Breast epithelium (tissue), 4 donors: ENCODE measurements around the gene EPHB2. TPM values are rescaled to one million over a fixed set of nuclear protein-coding genes. Genes with fewer than 3 reads are reported as not detected.

Experiments
- DNase-seq, 2 donors: peaks; one replicate each; pipeline ENCODE4 v3.0.0-alpha.2; 2019; ENCODE audit warnings: low spot score in 2 of 2
- H3K27ac ChIP-seq, 2 donors: fragments of 200-600 bp; sonication (generic) in 1 of 2; one replicate each; pipeline ENCODE4 v1.5.1; 2016 to 2019; ENCODE audit warnings: mild to moderate bottlenecking in 1 of 2
- H3K27me3 ChIP-seq, 2 donors: fragments of 200-600 bp; sonication (generic) in 1 of 2; one replicate each; pipeline versions ENCODE4 v1.5.1 to v1.6.0; 2017 to 2019; ENCODE audit warnings: control low read depth in 1 of 2, mild to moderate bottlenecking in 1 of 2
- H3K36me3 ChIP-seq: fragments of 200-600 bp; one replicate; pipeline ENCODE4 v1.5.1; 2019
- H3K4me1 ChIP-seq, 2 donors: fragments of 200-600 bp; sonication (generic); one replicate each; pipeline ENCODE4 v1.5.1; 2016 to 2019; ENCODE audit warnings: control low read depth in 1 of 2
- H3K4me3 ChIP-seq, 3 donors: fragments of 200-600 bp; sonication (generic); 1 replicate in 2 of 3; 2 replicates in 1 of 3; pipeline ENCODE4 v1.5.1; 2016 to 2019; ENCODE audit warnings: mild to moderate bottlenecking in 3 of 3, moderate library complexity in 2 of 3
- H3K9me3 ChIP-seq, 2 donors: fragments of 200-600 bp; sonication (generic) in 1 of 2; one replicate each; pipeline ENCODE4 v1.5.1; 2016 to 2019; ENCODE audit warnings: control low read depth in 1 of 2
- POLR2A ChIP-seq: fragments of 450-650 bp; IDR thresholded peaks from one replicate; pipeline ENCODE4 v1.6.1; 2016; ENCODE audit warnings: antibody characterized with exemption, mild to moderate bottlenecking, moderate library complexity
- POLR2AphosphoS5 ChIP-seq, 3 donors: sonication (generic); formaldehyde crosslinking; IDR thresholded peaks; one replicate each; pipeline ENCODE4 v1.6.1; 2017; ENCODE audit warnings: antibody characterized with exemption in 3 of 3
- intact Hi-C: fragments of 100-400 bp; cut with DNase I; formaldehyde crosslinking; loops from one replicate; pipeline ENCODE4 v1.15.1; 2023; ENCODE audit warnings: low total_unique reads
- total RNA-seq, 3 donors: library from RNA; depleted of rRNA; stranded (reverse); fragments of >200 nt; gene quantifications; one replicate each; pipeline ENCODE4 v1.1.0, GENCODE V29; 2016
- TF ChIP-seq, protein P1 (sequence below), 3 donors: fragments of 450-650 bp; IDR thresholded peaks; one replicate each; pipeline ENCODE4 v1.5.1; 2016 to 2017; ENCODE audit warnings: antibody characterized with exemption in 3 of 3, mild to moderate bottlenecking in 3 of 3, moderate library complexity in 3 of 3

Gene EPHB2
- total RNA-seq, 3 donors from 2014 or later: 1.3 to 4.6 (median 1.5) TPM

GRCh38 chr1:22803833-22804232, 93.2 kb downstream of the EPHB2 start:
- Histone ChIP-seq H3K4me3 (no peak overlapping the region), H3K9me3 (no peaks in the 10 kb centered on the region), H3K4me1 (no peaks in the 10 kb centered on the region), H3K27ac (no peak overlapping the region), H3K36me3 (no peaks in the 10 kb centered on the region), H3K27me3 (no peaks in the 10 kb centered on the region)
- TF ChIP-seq, protein P1, sequence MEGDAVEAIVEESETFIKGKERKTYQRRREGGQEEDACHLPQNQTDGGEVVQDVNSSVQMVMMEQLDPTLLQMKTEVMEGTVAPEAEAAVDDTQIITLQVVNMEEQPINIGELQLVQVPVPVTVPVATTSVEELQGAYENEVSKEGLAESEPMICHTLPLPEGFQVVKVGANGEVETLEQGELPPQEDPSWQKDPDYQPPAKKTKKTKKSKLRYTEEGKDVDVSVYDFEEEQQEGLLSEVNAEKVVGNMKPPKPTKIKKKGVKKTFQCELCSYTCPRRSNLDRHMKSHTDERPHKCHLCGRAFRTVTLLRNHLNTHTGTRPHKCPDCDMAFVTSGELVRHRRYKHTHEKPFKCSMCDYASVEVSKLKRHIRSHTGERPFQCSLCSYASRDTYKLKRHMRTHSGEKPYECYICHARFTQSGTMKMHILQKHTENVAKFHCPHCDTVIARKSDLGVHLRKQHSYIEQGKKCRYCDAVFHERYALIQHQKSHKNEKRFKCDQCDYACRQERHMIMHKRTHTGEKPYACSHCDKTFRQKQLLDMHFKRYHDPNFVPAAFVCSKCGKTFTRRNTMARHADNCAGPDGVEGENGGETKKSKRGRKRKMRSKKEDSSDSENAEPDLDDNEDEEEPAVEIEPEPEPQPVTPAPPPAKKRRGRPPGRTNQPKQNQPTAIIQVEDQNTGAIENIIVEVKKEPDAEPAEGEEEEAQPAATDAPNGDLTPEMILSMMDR (IDR thresholded peaks at IDR 0.05): no peak
- TF ChIP-seq POLR2AphosphoS5 (IDR thresholded peaks at IDR 0.05) (no peak), POLR2A (no peak)
- intact Hi-C loops: no loop called here
- DNase-seq: no peak

GRCh38 chr1:22804406-22804805, 93.8 kb downstream of the EPHB2 start:
- Histone ChIP-seq H3K4me3 (no peak overlapping the region), H3K4me1 (no peaks in the 10 kb centered on the region), H3K36me3 (no peaks in the 10 kb centered on the region), H3K27me3 (no peaks in the 10 kb centered on the region), H3K27ac (no peak overlapping the region), H3K9me3 (no peaks in the 10 kb centered on the region)
- DNase-seq: no peak
- TF ChIP-seq, protein P1 (IDR thresholded peaks at IDR 0.05): no peak
- TF ChIP-seq POLR2A (no peak), POLR2AphosphoS5 (IDR thresholded peaks at IDR 0.05) (no peak)
- intact Hi-C loops: no loop called here

DNA sequence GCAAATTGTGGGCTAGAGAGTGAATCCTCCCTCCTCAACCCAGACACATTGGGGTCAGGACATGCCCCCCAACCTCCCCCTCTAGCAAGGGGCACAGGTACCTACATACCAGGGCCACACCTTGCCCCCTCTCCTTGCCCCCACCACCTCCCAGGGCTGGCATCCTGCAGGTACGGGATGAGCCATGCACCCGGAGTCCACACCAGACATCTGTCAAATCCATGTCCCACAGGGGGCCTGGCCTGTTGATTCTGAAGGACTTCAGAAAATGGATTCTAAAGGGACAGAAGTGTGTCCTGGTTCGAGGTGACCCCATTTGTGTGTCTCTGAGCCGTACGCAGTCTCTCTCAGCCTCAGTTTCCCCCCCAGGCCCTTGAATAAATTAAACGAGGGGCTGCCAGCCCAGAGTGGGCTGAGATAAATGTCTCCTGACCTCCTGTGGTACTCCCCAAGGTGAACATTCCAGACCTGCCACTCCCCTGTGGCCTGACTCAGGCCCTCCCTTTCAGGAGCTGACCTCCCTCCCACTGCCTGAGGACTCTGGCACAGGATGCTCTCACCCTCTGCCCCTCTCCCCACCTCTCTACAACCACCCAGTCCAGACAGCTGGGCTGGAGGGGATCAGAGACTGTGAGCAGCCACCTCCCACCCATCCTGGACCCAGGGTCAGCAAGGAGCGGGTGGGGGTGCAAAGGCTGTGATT, 94.5 kb downstream of the EPHB2 start:
- H3K27ac ChIP-seq: no peak overlapping the region
- no peaks in the 10 kb centered on the region for H3K9me3 ChIP-seq
- no peak overlapping the region for H3K4me3 ChIP-seq
- TF ChIP-seq, protein P1 (IDR thresholded peaks at IDR 0.05): no peak
- TF ChIP-seq POLR2A (no peak), POLR2AphosphoS5 (IDR thresholded peaks at IDR 0.05) (no peak)
- no peaks in the 10 kb centered on the region for H3K27me3 ChIP-seq
- no peaks in the 10 kb centered on the region for H3K36me3 ChIP-seq
- no peaks in the 10 kb centered on the region for H3K4me1 ChIP-seq
- no peak for DNase-seq
- intact Hi-C loops: no loop called here

- intact Hi-C loops: no loop called here
- no peak overlapping the region for H3K4me3 ChIP-seq
- H3K27ac ChIP-seq: no peak overlapping the region
Observed at GRCh38 chr1:22805672-22806038, 95.0 kb downstream of the EPHB2 start.

DNA sequence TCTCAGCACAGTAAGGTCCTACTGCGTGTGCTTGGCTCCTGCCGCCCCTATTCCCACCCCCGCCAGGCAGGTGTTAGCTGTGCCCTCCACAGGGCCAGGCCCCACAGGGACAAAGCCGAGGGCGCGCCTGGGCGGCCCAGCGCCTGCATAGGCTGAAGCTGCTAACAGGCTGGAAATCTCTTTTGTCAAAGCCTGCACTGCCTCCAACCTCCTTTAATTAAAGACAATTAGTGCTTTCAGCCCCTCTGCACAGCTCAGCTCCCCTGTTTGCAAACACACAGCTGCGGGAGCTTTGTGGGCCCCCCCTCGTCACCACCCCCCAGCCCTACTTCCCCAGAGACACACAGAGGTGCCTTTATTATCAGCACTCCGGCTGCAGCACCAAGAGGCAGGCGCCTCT, 95.9 kb downstream of the EPHB2 start:
- no peaks in the 10 kb centered on the region for H3K4me1 ChIP-seq
- no peaks in the 10 kb centered on the region for H3K9me3 ChIP-seq
- no peaks in the 10 kb centered on the region for H3K27me3 ChIP-seq
- TF ChIP-seq POLR2AphosphoS5 (IDR thresholded peaks at IDR 0.05): no peak
- no peak for TF ChIP-seq POLR2A
- TF ChIP-seq, protein P1 (IDR thresholded peaks at IDR 0.05): no peak
- H3K4me3 ChIP-seq: no peak overlapping the region
- H3K27ac ChIP-seq: no peak overlapping the region
- no peak for DNase-seq
- H3K36me3 ChIP-seq: no peaks in the 10 kb centered on the region
- intact Hi-C loops: no loop called here

More at GRCh38 chr1:22805672-22806038, 95.0 kb downstream of the EPHB2 start:
- Histone ChIP-seq H3K27me3 (no peaks in the 10 kb centered on the region), H3K36me3 (no peaks in the 10 kb centered on the region), H3K9me3 (no peaks in the 10 kb centered on the region), H3K4me1 (no peaks in the 10 kb centered on the region)
- no peak for DNase-seq
- TF ChIP-seq, protein P1 (IDR thresholded peaks at IDR 0.05): no peak
